A549 (cell line): Measurements from ENCODE around the gene CSRNP2. TPM values are rescaled to one million over a fixed set of nuclear protein-coding genes. Genes with fewer than 3 reads are reported as not detected.

Source experiments
- ATAC-seq, 2 experiments: fragments of 200-7000 bp in 1 of 2; fragments of >200 bp in 1 of 2; cut with Nextera tagmentation in 1 of 2; cut with Tn5 transposase in 1 of 2; 3 replicates each; pipeline versions ENCODE4 v1.8.0 to v1.9.1; 2018 to 2020; ENCODE audit warnings: mild to moderate bottlenecking in 1 of 2, moderate library complexity in 1 of 2
- CTCF ChIA-PET: fragments of 300-600 bp; sonication (Branson Sonifier 250); formaldehyde crosslinking; extraction: SDS; loops from one replicate; lab custom pipeline; 2021; ENCODE audit warnings: antibody characterized with exemption, inconsistent platforms; lab: Yijun Ruan, JAX
- POLR2A ChIA-PET: fragments of 350-600 bp; formaldehyde crosslinking; extraction: SDS; loops from one replicate; lab custom pipeline; 2021; ENCODE audit warnings: antibody characterized with exemption, inconsistent platforms; lab: Yijun Ruan, JAX
- DNase-seq, 2 experiments: peaks; one replicate each; pipeline versions ENCODE4 v3.0.0 to v3.0.0-alpha.2; 2011 to 2016; ENCODE audit warnings: low read depth in 1 of 2, low spot score in 1 of 2
- FAIRE-seq: peaks from 2 replicates; lab custom pipeline; 2011; peaks lifted over from hg19 to GRCh38; lab: Jason Lieb, UNC
- H3K27ac ChIP-seq, 2 experiments: fragments of >200 bp; sonication (Bioruptor Twin); formaldehyde crosslinking; 3 replicates each; pipeline ENCODE4 v1.5.1; 2016 to 2017
- H3K4me1 ChIP-seq: fragments of >200 bp; sonication (Bioruptor Twin); formaldehyde crosslinking; 3 replicates; pipeline ENCODE4 v1.6.1; 2016
- H3K4me2 ChIP-seq: fragments of >200 bp; sonication (Bioruptor Twin); formaldehyde crosslinking; 3 replicates; pipeline ENCODE4 v1.6.1; 2016
- H3K4me3 ChIP-seq: fragments of >200 bp; sonication (Bioruptor Twin); formaldehyde crosslinking; 3 replicates; pipeline ENCODE4 v1.5.1; 2016
- H3K9me3 ChIP-seq: fragments of >200 bp; sonication (Bioruptor Twin); formaldehyde crosslinking; 3 replicates; pipeline ENCODE4 v1.6.1; 2016
- BCL3 ChIP-seq: fragments of >200 bp; sonication (Bioruptor Twin); formaldehyde crosslinking; IDR thresholded peaks from 3 replicates; pipeline ENCODE4 v1.6.1; 2016
- CBX8 ChIP-seq: fragments of 200-600 bp; sonication (generic); IDR thresholded peaks from 2 replicates; pipeline ENCODE4 v1.6.1; 2016
- FOSB ChIP-seq: fragments of 250-450 bp; sonication (Bioruptor Pico); IDR thresholded peaks from 2 replicates; pipeline ENCODE4 v1.5.0; 2020; ENCODE audit warnings: mild to moderate bottlenecking, moderate library complexity
- FOXS1 ChIP-seq: fragments of 250-450 bp; sonication (Bioruptor Pico); IDR thresholded peaks from 2 replicates; pipeline ENCODE4 v1.5.0; 2020; ENCODE audit warnings: mild to moderate bottlenecking, moderate library complexity
- HEYL ChIP-seq: fragments of 250-450 bp; sonication (Bioruptor Pico); IDR thresholded peaks from 2 replicates; pipeline ENCODE4 v1.8.0; 2021; ENCODE audit warnings: mild to moderate bottlenecking, moderate library complexity
- JUN ChIP-seq, 2 experiments: fragments of >200 bp; sonication (Bioruptor Twin); formaldehyde crosslinking; IDR thresholded peaks; 2 replicates in 1 of 2; 3 replicates in 1 of 2; pipeline ENCODE4 v1.6.1; 2016 to 2017
- MAX ChIP-seq: IDR thresholded peaks from 2 replicates; pipeline ENCODE4 v1.6.1; 2012
- NR3C1 ChIP-seq: fragments of >200 bp; sonication (Bioruptor Twin); formaldehyde crosslinking; IDR thresholded peaks from 3 replicates; pipeline ENCODE4 v1.6.1; 2017
- PBX3 ChIP-seq: IDR thresholded peaks from 2 replicates; pipeline ENCODE4 v1.6.1; 2012
- RAD21 ChIP-seq, 2 experiments: fragments of >200 bp in 1 of 2; sonication (Bioruptor Twin) in 1 of 2; formaldehyde crosslinking in 1 of 2; IDR thresholded peaks in 1 of 2; conservative IDR thresholded peaks in 1 of 2; 2 replicates in 1 of 2; 3 replicates in 1 of 2; pipeline ENCODE4 v1.6.1; 2012 to 2018; ENCODE audit warnings: inconsistent platforms in 1 of 2
- REST ChIP-seq: fragments of 200-600 bp; sonication (generic); IDR thresholded peaks from 2 replicates; pipeline ENCODE4 v1.6.1; 2016; ENCODE audit warnings: antibody characterized with exemption, mild to moderate bottlenecking, moderate library complexity
- SREBF2 ChIP-seq: fragments of 450-650 bp; IDR thresholded peaks from 2 replicates; pipeline ENCODE4 v1.6.1; 2014; ENCODE audit warnings: mild to moderate bottlenecking, moderate library complexity
- TFCP2L1 ChIP-seq: fragments of 250-450 bp; sonication (Bioruptor Pico); IDR thresholded peaks from 2 replicates; pipeline ENCODE4 v1.5.0; 2021; ENCODE audit warnings: mild to moderate bottlenecking
- TP53 ChIP-seq: fragments of 250-450 bp; sonication (Bioruptor Pico); IDR thresholded peaks from 2 replicates; pipeline ENCODE4 v1.5.0; 2021; ENCODE audit warnings: mild to moderate bottlenecking, moderate library complexity
- WGBS: methylation state at CpG from one replicate; pipeline ENCODE4 v1.1.6; 2017; ENCODE audit errors: missing lambda C conversion rate; 5-methylcytosine and 5-hydroxymethylcytosine counted together
- polyA plus RNA-seq, 4 experiments: library from polyadenylated mRNA; depleted of rRNA in 3 of 4; stranded (reverse); fragments of >200 nt; fragmentation: RNase III in 1 of 4; extraction: RNeasy Plus Mini Kit Qiagen cat#74134 plus additional on column Dnase treatment in 1 of 4; gene quantifications; 2 replicates in 3 of 4; 3 replicates in 1 of 4; pipeline ENCODE4 v1.2.3, GENCODE V29; 2011 to 2017

The CSRNP2 gene
- polyA plus RNA-seq, 2 of the 4 experiments (the other 2 are of a cell fraction) = 11.1 to 20.3 TPM

GRCh38 chr12:51023625-51024382 lies 59.6 kb downstream of the CSRNP2 start (continued):
- TF ChIP-seq REST (no peak), CBX8 (no peak), PBX3 (no peak), HEYL (CRISPR knock-in tag) (no peak)
- TF ChIP-seq, all 56 proteins: peak for 0

GRCh38 chr12:51021694-51022093 lies 61.7 kb downstream of the CSRNP2 start:
- CTCF ChIA-PET = interaction anchor here (0.9 to 1.8 kb wide), 3 partner anchors 35 to 257 kb away, joined by 3 to 9 read pairs (median 4); no protein-coding TSS in a partner anchor
- 89% methylated on average over 1 of the region's 1 CpG for WGBS
- no peak for TF ChIP-seq REST
- TF ChIP-seq FOXS1 (CRISPR knock-in tag) = no peak
- TF ChIP-seq FOSB = no peak
- TF ChIP-seq RAD21 (conservative IDR thresholded peaks at IDR 0.05 in 1 of 2, IDR thresholded peaks at IDR 0.05 in 1 of 2) = no peak
- TF ChIP-seq SREBF2 = no peak
- no peak for TF ChIP-seq BCL3
- no peak for TF ChIP-seq PBX3
- TF ChIP-seq NR3C1 = no peak
- no peak for TF ChIP-seq JUN (IDR thresholded peaks at IDR 0.05)
- TF ChIP-seq TP53 (CRISPR knock-in tag) = no peak
- no peak for TF ChIP-seq TFCP2L1 (CRISPR knock-in tag)
- TF ChIP-seq MAX = no peak
- TF ChIP-seq HEYL (CRISPR knock-in tag) = no peak
- FAIRE-seq (no peak), ATAC-seq (no peak), DNase-seq (no peak)
- H3K4me3 ChIP-seq = no peak overlapping the region
- H3K4me1 ChIP-seq = peaks cover 26% of the 10 kb centered on the region
- no peaks in the 10 kb centered on the region for H3K9me3 ChIP-seq
- no peak overlapping the region for H3K4me2 ChIP-seq
- POLR2A ChIA-PET = no interaction called here
- no peak overlapping the region for H3K27ac ChIP-seq
